ENCODE measurements around the gene TAF1B. TPM values are rescaled to one million over a fixed set of nuclear protein-coding genes. Genes with fewer than 3 reads are reported as not detected.

TAF1B gene
- total RNA-seq, 1 donor: 41.3 TPM

GRCh38 chr2:9824956-9825720, 18.1 kb upstream of the TAF1B start:
- no peaks in the 10 kb centered on the region for H3K27me3 ChIP-seq (ENCODE audit: insufficient read depth, low read length)
- H3K4me3 ChIP-seq (ENCODE audit: insufficient read depth, low read length): no peak overlapping the region
- H3K4me2 ChIP-seq (ENCODE audit: insufficient read depth, low read length): peak overlapping the region; percentile 10
- H2AFZ ChIP-seq (ENCODE audit: low read length): peak overlapping the region; percentile 64
- DNase-seq (ENCODE audit: insufficient read length, low spot score, missing footprints): peak; percentile 42
- no peaks in the 10 kb centered on the region for H4K20me1 ChIP-seq (ENCODE audit: insufficient read depth, low read length)
- H3K4me1 ChIP-seq (ENCODE audit: insufficient read depth, low read length): peaks cover 13% of the 10 kb centered on the region
- peak overlapping the region; percentile 38 for H3K27ac ChIP-seq (ENCODE audit: low read depth, low read length)
- H3K79me2 ChIP-seq (ENCODE audit: insufficient read depth, low read length): no peaks in the 10 kb centered on the region
- H3K36me3 ChIP-seq (ENCODE audit: insufficient read depth, low read length): no peaks in the 10 kb centered on the region
- TF ChIP-seq CTCF (IDR thresholded peaks at IDR 0.05; ENCODE audit: extremely low read depth, low read depth, low read length): no peak
- H3K9me3 ChIP-seq (ENCODE audit: low read depth, low read length): no peaks in the 10 kb centered on the region

GRCh38 chr2:9826208-9826607, 17.1 kb upstream of the TAF1B start:
- peaks cover 10% of the 10 kb centered on the region for H3K4me1 ChIP-seq (ENCODE audit: insufficient read depth, low read length)
- H3K4me2 ChIP-seq (ENCODE audit: insufficient read depth, low read length): no peak overlapping the region
- no peak overlapping the region for H2AFZ ChIP-seq (ENCODE audit: low read length)
- H3K27me3 ChIP-seq (ENCODE audit: insufficient read depth, low read length): no peaks in the 10 kb centered on the region
- DNase-seq (ENCODE audit: insufficient read length, low spot score, missing footprints): no peak
- no peaks in the 10 kb centered on the region for H4K20me1 ChIP-seq (ENCODE audit: insufficient read depth, low read length)
- no peak overlapping the region for H3K27ac ChIP-seq (ENCODE audit: low read depth, low read length)
- no peaks in the 10 kb centered on the region for H3K36me3 ChIP-seq (ENCODE audit: insufficient read depth, low read length)
- H3K9me3 ChIP-seq (ENCODE audit: low read depth, low read length): no peaks in the 10 kb centered on the region
- H3K4me3 ChIP-seq (ENCODE audit: insufficient read depth, low read length): no peak overlapping the region
- no peak for TF ChIP-seq CTCF (IDR thresholded peaks at IDR 0.05; ENCODE audit: extremely low read depth, low read depth, low read length)
- no peaks in the 10 kb centered on the region for H3K79me2 ChIP-seq (ENCODE audit: insufficient read depth, low read length)

- Histone ChIP-seq H3K4me3 (ENCODE audit: insufficient read depth, low read length) (no peak overlapping the region), H2AFZ (ENCODE audit: low read length) (peak overlapping the region; percentile 18), H3K9me3 (ENCODE audit: low read depth, low read length) (no peaks in the 10 kb centered on the region), H3K36me3 (ENCODE audit: insufficient read depth, low read length) (no peaks in the 10 kb centered on the region), H3K4me2 (ENCODE audit: insufficient read depth, low read length) (no peak overlapping the region), H4K20me1 (ENCODE audit: insufficient read depth, low read length) (no peaks in the 10 kb centered on the region), H3K79me2 (ENCODE audit: insufficient read depth, low read length) (no peaks in the 10 kb centered on the region), H3K4me1 (ENCODE audit: insufficient read depth, low read length) (no peaks in the 10 kb centered on the region), H3K27me3 (ENCODE audit: insufficient read depth, low read length) (no peaks in the 10 kb centered on the region), H3K27ac (ENCODE audit: low read depth, low read length) (no peak overlapping the region)
- TF ChIP-seq CTCF (IDR thresholded peaks at IDR 0.05; ENCODE audit: extremely low read depth, low read depth, low read length): no peak
- DNase-seq (ENCODE audit: insufficient read length, low spot score, missing footprints): no peak
Measured at GRCh38 chr2:9830685-9831410, 12.4 kb upstream of the TAF1B start.

GRCh38 chr2:9831670-9832069, 11.6 kb upstream of the TAF1B start:
- Histone ChIP-seq H3K9me3 (ENCODE audit: low read depth, low read length) (no peaks in the 10 kb centered on the region), H3K27ac (ENCODE audit: low read depth, low read length) (no peak overlapping the region), H3K4me3 (ENCODE audit: insufficient read depth, low read length) (no peak overlapping the region), H3K27me3 (ENCODE audit: insufficient read depth, low read length) (no peaks in the 10 kb centered on the region), H3K36me3 (ENCODE audit: insufficient read depth, low read length) (no peaks in the 10 kb centered on the region), H2AFZ (ENCODE audit: low read length) (no peak overlapping the region), H3K4me1 (ENCODE audit: insufficient read depth, low read length) (peaks cover 5% of the 10 kb centered on the region), H3K79me2 (ENCODE audit: insufficient read depth, low read length) (no peaks in the 10 kb centered on the region), H3K4me2 (ENCODE audit: insufficient read depth, low read length) (no peak overlapping the region), H4K20me1 (ENCODE audit: insufficient read depth, low read length) (no peaks in the 10 kb centered on the region)
- no peak for DNase-seq (ENCODE audit: insufficient read length, low spot score, missing footprints)
- TF ChIP-seq CTCF (IDR thresholded peaks at IDR 0.05; ENCODE audit: extremely low read depth, low read depth, low read length): no peak

Measured in osteoblast (primary cell).